GM11168 (cell line): ENCODE results near the gene NYAP2.

ENCODE experiments used
- in situ Hi-C: fragments of 300-500 bp; cut with MboI; formaldehyde crosslinking; loops from one replicate; pipeline ENCODE4 v1.12.0; 2022; ENCODE audit warnings: low sequenced_read_pairs; ENCODE audit not compliant: unreplicated experiment

The NYAP2 gene

DNA sequence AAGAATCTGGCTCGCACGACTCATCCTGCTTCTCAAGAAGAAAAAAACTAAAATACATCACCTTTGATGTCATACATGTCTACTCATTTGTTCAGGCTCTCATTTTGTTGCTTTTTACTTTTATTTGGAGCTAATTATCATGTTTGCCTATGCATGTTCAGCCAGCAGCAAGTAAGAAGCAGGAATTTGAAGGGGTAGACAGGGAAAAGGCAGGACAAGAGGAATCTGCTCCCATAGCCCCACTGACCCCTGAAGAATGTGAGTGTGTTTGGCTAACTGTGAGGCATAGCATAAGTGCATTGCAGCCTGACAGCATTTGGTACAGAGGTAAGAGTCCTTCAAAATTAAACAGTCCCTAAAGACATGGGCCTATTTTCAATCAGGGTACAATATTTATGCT lies 72.7 kb downstream of the NYAP2 start:
- in situ Hi-C loops, result no loop called here

DNA sequence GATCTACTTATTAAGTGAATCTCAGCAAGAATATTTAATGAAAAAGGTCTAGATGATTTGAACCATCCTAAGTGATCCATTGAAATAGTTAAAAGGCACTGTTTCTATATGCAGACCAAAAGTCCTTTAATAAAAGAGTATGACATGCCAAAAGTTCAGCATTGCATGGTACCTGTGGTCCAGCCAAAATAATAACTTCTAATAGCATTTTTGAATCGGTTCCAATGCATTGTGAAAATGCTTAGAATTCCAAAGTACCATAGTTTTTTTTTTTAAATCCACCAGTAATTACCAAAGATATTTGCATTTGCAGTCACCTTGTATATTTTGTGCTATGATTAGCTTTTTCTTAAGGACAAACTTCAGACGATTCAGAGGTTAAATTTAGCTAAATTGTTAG lies 79.9 kb downstream of the NYAP2 start:
- in situ Hi-C loops, result no loop called here

DNA sequence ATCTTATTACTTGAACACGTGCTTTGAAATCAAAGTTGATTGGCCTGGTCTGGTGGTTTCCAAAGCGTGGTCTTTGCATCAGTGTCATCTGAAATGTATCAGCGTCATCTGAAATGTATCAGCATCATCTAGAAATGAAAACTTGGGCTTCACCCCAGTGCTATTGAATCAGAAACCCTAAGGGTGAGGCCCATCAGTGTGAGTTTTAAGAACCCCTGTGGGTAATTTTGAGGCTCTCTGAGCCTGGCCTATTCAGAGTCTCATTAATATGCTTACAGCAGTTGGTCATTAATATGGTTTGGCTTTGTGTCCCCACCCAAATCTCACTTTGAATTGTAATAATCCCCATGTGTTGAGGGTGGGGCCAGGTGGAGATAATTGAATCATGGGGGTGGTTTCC lies 85.2 kb downstream of the NYAP2 start:
- in situ Hi-C loops, result no loop called here

DNA sequence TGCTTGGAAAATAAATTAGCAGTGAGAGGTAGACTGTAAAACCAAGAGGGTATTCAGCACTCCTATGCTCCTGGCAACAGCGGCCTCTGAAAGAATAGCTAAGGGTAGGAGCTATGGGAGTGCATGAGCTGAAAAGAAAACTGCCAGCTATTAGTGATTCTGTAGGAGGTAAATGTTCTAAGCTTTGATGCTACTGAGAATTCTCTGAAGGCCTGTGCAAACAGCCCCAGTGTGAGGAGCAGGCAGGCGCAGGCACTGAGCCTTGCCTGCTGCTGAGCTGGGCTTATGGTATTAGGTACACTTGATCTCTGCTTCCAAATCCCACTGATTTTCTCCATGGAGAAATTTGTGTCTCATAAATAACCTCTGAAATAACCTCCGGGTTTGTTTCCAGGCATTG lies 86.7 kb downstream of the NYAP2 start:
- in situ Hi-C loops, result no loop called here

DNA sequence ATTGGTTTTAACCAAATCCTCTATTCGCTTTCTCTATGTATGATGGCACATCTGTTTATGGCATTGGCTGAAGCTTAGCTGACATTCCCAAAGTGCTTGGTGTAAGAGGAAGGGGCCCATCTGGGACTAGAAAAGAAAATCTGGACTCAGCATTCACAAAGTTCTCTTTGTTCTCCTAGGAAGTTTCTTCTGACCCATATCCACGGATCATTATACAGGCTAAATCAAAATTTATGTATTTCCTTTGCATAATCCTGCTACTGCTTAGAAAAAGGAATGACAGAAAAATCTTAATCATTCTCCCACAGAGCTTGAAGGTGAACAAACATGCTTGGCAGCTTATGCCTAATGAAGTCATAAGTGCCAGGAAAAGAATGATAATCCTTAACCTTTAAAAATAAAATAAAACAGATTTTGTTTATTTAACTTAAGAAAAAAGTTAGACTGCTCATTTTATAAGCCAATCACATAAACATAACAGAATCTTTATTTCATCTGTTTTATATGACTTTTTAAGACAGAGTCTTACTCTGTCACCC lies 88.4 kb downstream of the NYAP2 start:
- in situ Hi-C loops, result no loop called here

DNA sequence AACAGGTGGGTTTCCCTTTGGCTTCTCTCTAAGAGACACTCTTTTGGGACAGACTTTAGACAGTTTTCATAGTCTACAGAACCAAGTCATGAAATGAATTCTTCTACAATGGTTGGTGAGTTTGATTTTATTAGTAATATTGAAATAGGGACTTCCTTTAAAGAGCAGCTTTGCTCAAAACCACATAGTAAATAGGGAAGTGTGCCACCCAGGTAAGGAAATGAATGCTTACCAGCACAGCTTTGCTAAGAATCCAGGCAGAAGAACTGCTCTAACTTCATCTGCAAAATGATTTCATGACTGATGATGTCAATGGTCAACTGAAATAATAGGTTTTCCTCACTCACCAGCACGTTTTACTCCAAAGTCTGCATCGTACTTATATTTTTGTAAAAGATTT lies 89.2 kb downstream of the NYAP2 start:
- in situ Hi-C loops, result no loop called here

DNA sequence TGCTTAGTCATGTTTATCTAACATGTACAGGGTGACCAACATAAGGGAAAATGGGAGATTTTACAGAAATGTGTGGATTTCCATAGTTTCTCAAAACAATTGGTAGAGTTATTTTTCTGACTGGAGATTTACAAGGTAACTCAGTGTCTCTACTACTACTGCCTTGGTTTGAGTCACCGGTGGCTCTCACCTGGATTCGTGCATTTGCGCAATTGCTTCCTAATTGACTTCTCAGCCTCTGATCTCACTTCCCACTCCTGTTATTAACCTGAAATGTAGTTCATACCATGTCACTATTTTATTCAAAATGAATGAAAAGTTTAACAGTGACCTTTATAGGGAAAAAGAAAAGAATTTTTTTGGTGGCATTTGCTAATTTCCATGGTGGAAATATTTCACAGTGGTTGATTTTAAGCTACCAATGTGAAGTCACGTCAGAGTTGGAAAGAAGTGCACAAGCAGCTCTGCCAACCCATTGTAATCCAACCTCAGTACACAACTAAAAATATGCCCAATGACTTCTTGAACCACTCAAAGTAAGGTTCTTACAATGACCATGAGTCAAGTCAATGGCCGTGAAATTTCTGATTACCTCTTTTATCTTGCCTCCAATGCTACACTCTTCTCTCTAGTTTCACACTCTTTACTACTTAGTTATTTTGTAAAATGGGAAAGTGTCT lies 94.0 kb downstream of the NYAP2 start:
- in situ Hi-C loops, result no loop called here

DNA sequence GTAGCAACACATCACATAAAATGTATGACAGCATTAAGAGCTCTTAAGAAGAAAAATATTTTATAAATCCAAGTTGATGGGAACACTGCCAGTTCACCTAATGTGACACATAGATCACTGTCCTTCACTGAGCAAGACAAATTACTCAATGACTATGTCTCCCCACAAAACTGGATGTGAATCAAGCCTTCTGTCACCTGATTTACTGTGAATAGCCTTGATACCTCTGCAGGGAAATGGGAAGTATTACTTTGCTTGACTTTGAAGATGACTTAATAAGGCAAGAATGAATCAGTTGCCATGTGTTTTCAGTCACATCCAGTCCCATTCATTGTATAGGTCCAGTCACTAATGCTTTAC lies 94.6 kb downstream of the NYAP2 start:
- in situ Hi-C loops, result no loop called here

DNA sequence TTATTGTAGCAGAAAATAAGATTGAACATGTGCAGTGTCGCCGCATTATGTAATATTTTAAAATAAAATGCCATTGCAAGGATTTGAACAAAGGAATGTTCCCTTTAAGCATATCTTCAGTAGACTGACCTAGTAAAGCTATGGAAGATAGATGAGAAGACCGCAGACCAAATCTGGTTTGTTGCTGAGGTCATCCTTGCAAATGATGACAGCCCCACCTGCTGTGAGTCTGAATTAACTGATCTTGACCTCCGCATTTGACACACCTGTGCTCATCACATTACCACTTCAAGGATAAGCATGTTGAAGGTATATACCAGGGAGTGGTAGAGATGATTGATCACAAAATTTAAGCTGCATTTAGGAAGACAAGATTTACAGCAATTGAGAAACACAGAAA lies 96.2 kb downstream of the NYAP2 start:
- in situ Hi-C loops, result no loop called here

DNA sequence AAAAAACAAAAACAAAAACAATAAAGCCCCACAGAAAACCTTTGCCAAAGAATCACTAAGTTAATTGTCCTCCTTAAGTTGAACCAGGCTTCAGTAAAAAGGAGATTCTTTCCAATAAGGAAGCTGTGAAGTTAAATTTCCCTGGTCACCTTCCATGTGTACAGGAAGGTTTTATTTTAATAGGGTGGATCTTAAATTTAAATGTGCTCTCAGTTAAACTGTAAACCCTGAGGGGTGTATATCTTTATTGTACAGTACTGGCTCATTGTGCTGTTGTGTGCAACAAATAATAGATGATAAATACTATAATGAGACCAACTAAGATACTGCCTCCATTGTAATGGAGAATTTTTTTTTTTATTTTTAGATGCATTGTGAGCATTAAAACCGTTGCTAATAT lies 97.1 kb downstream of the NYAP2 start:
- in situ Hi-C loops, result no loop called here

DNA sequence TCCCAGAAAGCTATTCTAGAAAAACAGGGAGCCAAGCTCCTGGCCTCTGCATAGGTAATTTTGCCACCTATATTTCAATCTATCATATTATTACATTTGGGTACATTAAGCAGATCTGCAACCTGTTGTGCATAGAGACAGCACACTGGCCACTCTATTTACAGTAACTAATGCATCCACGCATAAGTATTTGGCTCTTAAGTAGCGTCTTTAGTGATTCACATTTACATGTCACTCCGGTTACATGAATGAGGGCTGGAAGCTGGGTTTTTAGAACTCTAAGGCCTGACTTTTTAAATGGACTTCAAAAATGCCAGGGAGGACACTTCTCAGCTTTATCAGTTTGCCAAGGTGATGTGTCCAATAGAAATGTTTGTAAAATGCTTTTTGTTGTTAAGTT lies 97.7 kb downstream of the NYAP2 start:
- in situ Hi-C loops, result no loop called here

DNA sequence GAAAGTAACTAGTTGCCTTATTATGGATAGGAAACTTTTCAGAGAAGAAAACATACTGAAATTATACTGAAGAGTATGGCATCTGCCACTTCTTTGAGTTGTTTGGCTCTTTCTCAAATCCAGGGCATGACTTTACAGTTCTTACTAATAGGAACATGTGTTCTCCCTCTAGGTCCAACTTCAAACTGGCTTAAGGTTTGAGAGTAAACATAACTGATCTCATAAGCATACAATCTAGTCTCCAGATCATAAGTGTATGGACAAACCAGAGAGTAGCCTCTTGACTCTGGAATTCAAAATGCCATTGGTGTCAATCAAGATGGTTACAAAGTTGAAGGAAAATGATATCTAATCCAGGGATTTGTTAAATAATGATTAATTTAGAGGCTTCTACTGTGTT lies 101.5 kb downstream of the NYAP2 start:
- in situ Hi-C loops, result no loop called here

DNA sequence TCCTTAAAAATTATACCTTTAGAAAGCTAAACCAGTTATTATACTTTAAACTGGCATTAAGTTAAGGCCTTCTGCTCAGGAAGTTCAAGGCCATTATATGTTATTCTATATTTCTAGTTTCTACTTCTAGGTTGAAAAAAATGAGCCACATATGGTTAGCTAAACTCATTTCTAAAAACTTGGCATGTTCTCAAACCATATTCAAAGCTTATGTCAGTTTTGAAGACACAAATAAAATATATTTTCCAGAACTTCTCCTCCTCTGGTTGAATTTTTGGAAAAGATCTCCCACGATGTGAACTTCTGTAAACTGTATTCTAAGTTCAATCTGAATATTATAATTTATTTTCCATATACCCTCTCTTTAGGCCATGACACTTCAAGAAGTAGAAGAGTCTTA lies 103.5 kb downstream of the NYAP2 start:
- in situ Hi-C loops, result no loop called here

DNA sequence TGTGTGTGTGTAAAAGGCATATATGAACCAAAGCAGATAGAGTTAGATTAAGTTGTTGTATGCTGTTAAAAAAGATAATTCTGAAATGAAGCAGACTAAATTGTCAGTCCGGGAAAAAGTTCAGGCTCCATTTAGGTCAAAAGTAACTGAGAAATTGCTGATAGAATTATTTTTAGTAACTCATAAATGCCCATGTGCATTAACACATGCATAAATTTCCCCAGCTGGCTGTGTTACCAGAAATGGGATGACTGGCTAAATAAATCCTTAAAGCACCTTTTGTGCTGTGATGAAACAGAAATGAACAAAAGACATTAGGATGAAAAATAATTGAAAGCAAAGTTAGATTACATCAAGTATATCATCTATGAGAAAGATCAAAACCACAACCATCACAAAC lies 111.3 kb downstream of the NYAP2 start:
- in situ Hi-C loops, result no loop called here

DNA sequence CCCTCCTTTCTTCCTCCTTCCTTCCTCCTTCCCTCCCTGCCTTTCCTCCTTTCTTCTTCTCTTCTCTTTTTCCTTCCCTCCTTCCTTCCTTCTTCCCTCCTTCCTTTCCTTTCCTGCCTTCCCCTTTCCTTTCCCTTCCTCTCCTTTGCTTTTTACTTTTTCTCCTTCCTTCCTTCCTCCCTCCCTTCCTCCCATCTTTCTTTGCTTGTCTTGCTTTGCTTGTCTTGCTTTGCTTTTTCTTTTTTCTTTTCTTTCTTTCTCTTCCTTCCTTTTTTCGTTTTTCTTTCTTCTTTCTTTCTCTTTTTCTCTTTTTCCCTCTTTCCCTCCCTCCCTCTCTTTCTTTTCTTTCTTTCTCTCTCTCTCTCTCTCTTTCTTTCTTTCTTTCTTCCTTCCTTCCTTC lies 113.0 kb downstream of the NYAP2 start:
- in situ Hi-C loops, result no loop called here

DNA sequence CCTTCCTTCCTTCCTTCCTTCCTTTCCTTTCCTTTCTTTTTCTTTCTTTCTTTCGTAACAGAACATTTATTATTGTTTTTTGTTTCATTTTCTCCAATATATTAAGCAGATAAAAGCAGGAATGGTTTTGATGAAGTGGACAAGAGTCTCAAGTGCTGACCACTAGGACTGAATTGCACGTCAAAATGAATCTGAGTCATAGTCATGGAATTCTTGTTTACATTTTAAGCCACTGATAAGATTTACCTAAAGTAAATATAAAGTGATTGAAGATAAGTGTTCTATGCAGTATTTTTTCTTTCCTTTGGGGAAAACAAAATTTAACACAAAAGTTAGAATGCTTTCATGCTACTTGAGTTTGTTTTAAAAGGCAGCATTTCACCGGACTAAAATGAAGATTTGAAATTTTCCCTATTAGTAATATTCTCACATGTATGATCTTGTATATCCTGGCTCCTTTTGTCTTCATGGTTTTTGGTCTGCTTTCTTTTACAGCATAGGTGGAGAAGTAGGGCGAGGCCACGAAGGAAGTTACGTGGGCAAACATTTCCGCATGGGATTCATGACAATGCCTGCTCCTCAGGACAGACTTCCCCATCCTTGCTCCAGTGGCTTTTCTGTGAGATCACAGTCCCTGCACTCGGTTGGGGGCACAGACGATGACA lies 113.5 kb downstream of the NYAP2 start:
- in situ Hi-C loops, result no loop called here

DNA sequence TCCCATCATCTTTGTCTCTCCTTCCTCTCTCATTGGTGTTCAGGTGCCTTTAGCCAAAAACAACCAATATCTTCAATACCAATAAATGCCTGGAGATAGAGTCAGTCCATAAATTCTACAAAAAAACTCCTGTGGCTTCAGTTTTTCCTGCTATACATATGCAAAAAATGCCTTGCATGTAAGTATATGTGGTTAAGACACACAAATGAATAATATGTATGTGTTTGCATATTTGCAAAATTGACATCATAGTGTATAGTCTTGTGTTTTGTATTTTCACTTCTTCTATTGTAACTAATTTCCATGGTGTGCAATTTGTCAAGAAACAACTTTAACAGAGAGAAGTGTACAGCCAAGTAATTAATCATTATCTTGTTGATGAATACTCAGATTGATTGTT lies 115.5 kb downstream of the NYAP2 start:
- in situ Hi-C loops, result no loop called here

DNA sequence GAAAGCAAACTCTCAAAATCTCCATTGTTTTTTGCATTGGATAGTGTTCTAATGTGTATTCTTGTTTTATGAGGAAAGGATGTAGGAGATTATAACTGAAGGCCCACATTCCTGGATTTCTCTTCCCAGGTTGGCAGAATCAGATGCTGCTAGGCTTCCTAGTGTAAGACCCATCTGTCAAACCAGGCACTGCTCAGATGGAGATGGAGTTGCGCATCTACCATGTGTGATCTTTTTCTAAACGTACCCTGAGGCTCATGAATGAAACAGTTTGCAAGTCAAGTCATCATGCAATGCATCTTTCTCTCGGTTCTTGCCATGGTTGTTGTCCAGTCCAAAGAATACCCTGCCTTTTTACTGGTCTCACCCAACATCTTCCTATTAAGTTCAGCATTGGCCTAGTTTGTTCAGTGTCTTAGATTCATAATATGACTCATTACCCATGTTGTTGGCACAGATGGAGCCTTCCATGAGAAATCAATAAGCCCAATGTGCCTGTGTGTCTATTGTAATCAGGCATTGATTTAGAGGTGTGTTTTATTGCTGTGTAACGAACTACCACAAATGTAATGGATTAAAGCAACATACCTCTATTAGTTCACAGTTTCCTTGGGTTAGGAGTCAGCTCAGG lies 127.4 kb downstream of the NYAP2 start:
- in situ Hi-C loops, result no loop called here

DNA sequence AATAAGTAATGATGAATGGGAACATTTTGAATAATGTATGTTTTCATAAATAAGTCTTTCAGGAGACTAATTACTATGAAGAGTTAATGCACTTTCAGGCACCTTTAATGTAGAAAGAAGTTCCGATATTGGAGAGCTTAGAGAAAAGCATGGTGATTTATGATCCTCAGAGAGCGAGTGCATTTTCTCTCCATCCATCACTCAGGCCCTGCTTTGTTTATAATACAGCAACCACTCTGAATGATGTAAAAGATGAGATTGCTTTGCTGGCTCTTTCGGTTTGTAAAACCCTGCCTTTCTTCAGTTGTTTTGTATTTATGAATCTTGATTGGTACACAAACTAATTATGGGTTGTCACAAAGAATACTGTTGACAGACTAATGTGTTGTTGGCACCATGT lies 132.0 kb downstream of the NYAP2 start:
- in situ Hi-C loops, result no loop called here

DNA sequence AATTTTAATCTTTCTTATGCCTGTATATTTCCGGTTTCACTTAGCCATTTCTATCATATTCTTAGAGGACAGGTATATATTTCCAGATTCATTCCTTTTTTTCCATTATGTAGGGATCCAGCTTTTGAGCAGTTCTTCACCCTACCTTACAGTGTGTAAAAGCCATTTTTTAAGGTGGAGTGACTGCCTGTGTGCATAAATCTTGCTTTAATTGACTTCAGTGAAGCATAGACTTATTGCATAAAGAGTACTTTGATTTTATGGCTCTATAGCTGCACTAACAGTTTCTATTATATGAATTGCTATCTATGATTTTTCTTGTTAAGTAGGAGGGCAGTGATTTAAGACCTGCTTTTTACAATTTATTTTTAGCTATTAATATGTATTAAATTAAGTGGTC lies 132.6 kb downstream of the NYAP2 start:
- in situ Hi-C loops, result no loop called here

DNA sequence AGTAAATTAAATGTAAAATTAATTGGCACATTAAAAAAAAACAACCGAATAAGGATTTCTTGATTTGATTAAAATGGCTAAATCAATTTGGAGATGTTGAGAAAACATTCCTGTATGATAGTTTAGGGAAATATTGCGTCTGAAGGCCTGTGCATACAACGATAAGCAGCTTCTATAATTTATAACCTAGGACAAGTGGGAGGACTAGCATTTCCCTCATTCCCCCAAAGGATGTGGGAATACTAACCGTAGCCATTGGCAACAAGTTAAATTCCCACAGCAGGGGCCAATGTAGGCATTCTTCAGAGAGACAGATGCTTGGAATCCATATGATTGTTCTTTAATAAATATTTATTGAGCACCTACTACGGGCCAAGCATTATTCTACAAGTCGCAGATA lies 134.5 kb downstream of the NYAP2 start:
- in situ Hi-C loops, result no loop called here

DNA sequence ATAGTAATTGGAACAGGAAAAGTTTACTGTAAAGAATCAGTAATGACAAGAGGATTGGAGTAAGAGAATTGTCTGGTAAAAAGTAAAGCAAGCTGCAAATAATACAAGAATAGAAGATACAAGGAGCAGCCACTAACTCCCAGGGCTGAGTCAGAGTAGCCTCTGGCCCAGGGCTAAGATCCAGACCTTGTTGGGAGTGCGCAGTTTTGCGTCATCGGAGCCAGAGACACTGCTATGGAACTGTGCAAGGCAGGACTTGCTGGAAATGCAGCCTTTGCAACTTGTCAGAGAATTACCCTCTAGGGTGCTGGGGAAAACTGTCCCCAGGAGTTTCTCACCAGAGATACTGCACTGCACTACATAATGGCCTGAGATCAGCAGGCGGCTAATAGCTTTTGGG lies 135.2 kb downstream of the NYAP2 start:
- in situ Hi-C loops, result no loop called here
